H1 (cell line): Measurements from ENCODE around the gene METTL14. TPM values are rescaled to one million over a fixed set of nuclear protein-coding genes. Genes with fewer than 3 reads are reported as not detected.

Experiments used
- CTCF ChIA-PET: fragments of 300-600 bp; sonication (Branson Sonifier 250); formaldehyde crosslinking; loops from one replicate; lab custom pipeline; 2021; ENCODE audit not compliant: partially characterized antibody; lab: Charles Lee
- POLR2A ChIA-PET: fragments of 300-600 bp; sonication (Branson Sonifier 250); formaldehyde crosslinking; loops from one replicate; lab custom pipeline; 2021; ENCODE audit warnings: inconsistent platforms; ENCODE audit not compliant: partially characterized antibody; lab: Charles Lee
- DNase-seq, 2 experiments: peaks; one replicate each; pipeline versions ENCODE4 v3.0.0 to v3.0.0-alpha.2; 2010 to 2022; ENCODE audit warnings: low spot score in 2 of 2, low read depth in 1 of 2, mixed read lengths in 1 of 2
- FAIRE-seq: peaks from 2 replicates; lab custom pipeline; 2011; peaks lifted over from hg19 to GRCh38; lab: Jason Lieb, UNC
- H2AFZ ChIP-seq: 2 replicates; pipeline ENCODE4 v1.8.1; 2012; ENCODE audit warnings: low read length, inconsistent platforms
- H2AK5ac ChIP-seq: 2 replicates; pipeline ENCODE4 v1.6.1; 2013; ENCODE audit warnings: low read depth, low read length
- H2BK120ac ChIP-seq: replicated peaks from 2 replicates; pipeline ENCODE3; 2013; ENCODE audit warnings: low read depth, low read length, inconsistent platforms
- H2BK12ac ChIP-seq: 2 replicates; pipeline ENCODE4 v1.6.1; 2013; ENCODE audit warnings: low read depth, low read length
- H2BK15ac ChIP-seq: 2 replicates; pipeline ENCODE4 v1.6.1; 2013; ENCODE audit warnings: low read length
- H2BK20ac ChIP-seq: 2 replicates; pipeline ENCODE4 v1.6.1; 2013; ENCODE audit warnings: low read length
- H2BK5ac ChIP-seq: 2 replicates; pipeline ENCODE4 v1.6.1; 2013; ENCODE audit warnings: low read depth, low read length
- H3K14ac ChIP-seq: 2 replicates; pipeline ENCODE4 v1.6.1; 2013; ENCODE audit warnings: inconsistent platforms; ENCODE audit not compliant: insufficient read length
- H3K18ac ChIP-seq: 2 replicates; pipeline ENCODE4 v1.6.1; 2013; ENCODE audit warnings: low read length; ENCODE audit errors: extremely low read depth
- H3K23ac ChIP-seq: 2 replicates; pipeline ENCODE4 v1.6.1; 2013; ENCODE audit warnings: inconsistent platforms; ENCODE audit not compliant: insufficient read length
- H3K23me2 ChIP-seq: 2 replicates; pipeline ENCODE4 v1.6.1; 2013; ENCODE audit warnings: low read depth, low read length
- H3K27ac ChIP-seq: 2 replicates; pipeline ENCODE4 v1.6.1; 2011; ENCODE audit warnings: low read depth, low read length, inconsistent platforms
- H3K27me3 ChIP-seq, 4 experiments: replicated peaks in 1 of 4; 1 replicate in 1 of 4; 2 replicates in 3 of 4; pipeline versions ENCODE4 v1.6.1 to v1.8.1; 2011 to 2013; ENCODE audit warnings: low read length in 3 of 4, mild to moderate bottlenecking in 3 of 4, inconsistent platforms in 2 of 4, mixed read lengths in 2 of 4, moderate library complexity in 1 of 4; ENCODE audit not compliant: control insufficient read depth in 3 of 4, insufficient read depth in 3 of 4; ENCODE audit errors: extremely low read depth in 1 of 4
- H3K36me3 ChIP-seq, 4 experiments: 2 replicates each; pipeline versions ENCODE4 v1.6.1 to v1.8.1; 2011 to 2013; ENCODE audit warnings: mild to moderate bottlenecking in 4 of 4, low read length in 3 of 4, moderate library complexity in 2 of 4, control low read depth in 1 of 4, inconsistent platforms in 1 of 4; ENCODE audit not compliant: insufficient read depth in 4 of 4, control insufficient read depth in 2 of 4
- H3K4ac ChIP-seq: replicated peaks from 2 replicates; pipeline ENCODE3; 2013; ENCODE audit warnings: low read length, low read depth, mixed read lengths, inconsistent platforms; ENCODE audit not compliant: insufficient read length
- H3K4me1 ChIP-seq, 4 experiments: replicated peaks in 1 of 4; 1 replicate in 1 of 4; 2 replicates in 3 of 4; pipeline versions ENCODE4 v1.6.1 to v1.8.1; 2011 to 2013; ENCODE audit warnings: low read length in 3 of 4, inconsistent platforms in 2 of 4, mixed read lengths in 1 of 4; ENCODE audit not compliant: insufficient read depth in 4 of 4, control insufficient read depth in 3 of 4
- H3K4me2 ChIP-seq, 2 experiments: 2 replicates each; pipeline versions ENCODE4 v1.6.1 to v1.8.1; 2011 to 2013; ENCODE audit warnings: low read depth in 2 of 2, low read length in 2 of 2, control low read depth in 1 of 2, inconsistent platforms in 1 of 2, mild to moderate bottlenecking in 1 of 2; ENCODE audit not compliant: insufficient read depth in 1 of 2
- H3K4me3 ChIP-seq, 4 experiments: fragments of 200-600, 300-600 bp in 1 of 4; sonication (generic), shearing (Covaris generic), sonication (Bioruptor Twin) in 1 of 4; 2 replicates each; pipeline versions ENCODE4 v1.5.1 to v1.8.1; 2011 to 2016; ENCODE audit warnings: low read length in 4 of 4, low read depth in 3 of 4, control low read depth in 2 of 4, inconsistent platforms in 2 of 4, mild to moderate bottlenecking in 2 of 4, mixed read lengths in 1 of 4, moderate library complexity in 1 of 4; ENCODE audit not compliant: insufficient read depth in 2 of 4; ENCODE audit errors: extremely low read depth in 1 of 4
- H3K56ac ChIP-seq: replicated peaks from 2 replicates; pipeline ENCODE3; 2013; ENCODE audit warnings: low read depth, mild to moderate bottlenecking, mixed read lengths, low read length, inconsistent platforms; ENCODE audit not compliant: insufficient read length
- H3K79me1 ChIP-seq: 2 replicates; pipeline ENCODE4 v1.6.1; 2013; ENCODE audit warnings: low read depth, low read length, control low read depth
- H3K79me2 ChIP-seq, 2 experiments: 2 replicates each; pipeline versions ENCODE4 v1.6.1 to v1.8.1; 2012 to 2013; ENCODE audit warnings: low read length in 2 of 2, mild to moderate bottlenecking in 2 of 2, inconsistent platforms in 1 of 2; ENCODE audit not compliant: insufficient read depth in 2 of 2, control insufficient read depth in 1 of 2
- H3K9ac ChIP-seq, 4 experiments: replicated peaks in 1 of 4; 1 replicate in 1 of 4; 2 replicates in 3 of 4; pipeline versions ENCODE4 v1.6.1 to v1.8.1; 2011 to 2013; ENCODE audit warnings: low read depth in 3 of 4, low read length in 3 of 4, control low read depth in 2 of 4, mild to moderate bottlenecking in 2 of 4, moderate library complexity in 2 of 4, inconsistent platforms in 1 of 4; ENCODE audit errors: extremely low read depth in 1 of 4
- H3K9me3 ChIP-seq, 2 experiments: 2 replicates each; pipeline versions ENCODE4 v1.6.1 to v1.8.1; 2012 to 2013; ENCODE audit warnings: mild to moderate bottlenecking in 2 of 2, moderate library complexity in 2 of 2, control low read depth in 1 of 2, inconsistent platforms in 1 of 2, low read depth in 1 of 2, low read length in 1 of 2, mixed read lengths in 1 of 2; ENCODE audit not compliant: insufficient read depth in 2 of 2
- H4K20me1 ChIP-seq, 2 experiments: replicated peaks in 1 of 2; 2 replicates each; pipeline versions ENCODE3 to v1.8.1; 2011 to 2013; ENCODE audit warnings: inconsistent platforms in 2 of 2, low read length in 2 of 2, mild to moderate bottlenecking in 1 of 2; ENCODE audit not compliant: insufficient read depth in 2 of 2, control insufficient read depth in 1 of 2
- H4K5ac ChIP-seq: 2 replicates; pipeline ENCODE4 v1.6.1; 2013; ENCODE audit warnings: low read length, low read depth, mixed read lengths, inconsistent platforms; ENCODE audit not compliant: insufficient read length
- H4K8ac ChIP-seq: 2 replicates; pipeline ENCODE4 v1.8.0; 2013; ENCODE audit warnings: mild to moderate bottlenecking, moderate library complexity, low read length, inconsistent platforms; ENCODE audit not compliant: insufficient read depth; ENCODE audit errors: extremely low read depth
- H4K91ac ChIP-seq: replicated peaks from 2 replicates; pipeline ENCODE3; 2013; ENCODE audit warnings: low read length, mixed read lengths, inconsistent platforms; ENCODE audit not compliant: insufficient read length
- ASH2L ChIP-seq: fragments of 200-600, 300-600 bp; sonication (generic); IDR thresholded peaks from one replicate; pipeline ENCODE4 v1.7.1; 2017; ENCODE audit warnings: low read length
- BCL11A ChIP-seq, 2 experiments: IDR thresholded peaks; one replicate each; pipeline ENCODE4 v1.6.1; 2011; ENCODE audit warnings: low read depth in 2 of 2, low read length in 2 of 2, mild to moderate bottlenecking in 2 of 2
- BRCA1 ChIP-seq: IDR thresholded peaks from 2 replicates; pipeline ENCODE4 v1.6.1; 2012; ENCODE audit warnings: low read depth, low read length, improper control_type of control experiment
- CREB1 ChIP-seq: IDR thresholded peaks from 2 replicates; pipeline ENCODE4 v1.6.1; 2012; ENCODE audit warnings: inconsistent platforms
- CTBP2 ChIP-seq: IDR thresholded peaks from 2 replicates; pipeline ENCODE4 v1.7.0; 2011; ENCODE audit warnings: borderline replicate concordance, mild to moderate bottlenecking, moderate library complexity, mixed read lengths, low read length; ENCODE audit not compliant: insufficient read depth, insufficient read length
- E2F6 ChIP-seq: IDR thresholded peaks from 2 replicates; pipeline ENCODE4 v1.6.1; 2012; ENCODE audit warnings: inconsistent platforms
- EZH2 ChIP-seq: fragments of 200-600 bp; sonication (generic); IDR thresholded peaks from 2 replicates; pipeline ENCODE4 v1.7.1; 2012; ENCODE audit warnings: low read depth, mild to moderate bottlenecking, moderate library complexity, low read length, inconsistent platforms; ENCODE audit not compliant: severe bottlenecking
- HDAC6 ChIP-seq: IDR thresholded peaks from one replicate; pipeline ENCODE4 v1.7.1; 2012; ENCODE audit warnings: low read depth, mild to moderate bottlenecking, inconsistent platforms, low read length, moderate library complexity
- MAFK ChIP-seq: IDR thresholded peaks from 2 replicates; pipeline ENCODE4 v1.6.1; 2012; ENCODE audit warnings: low read depth, mild to moderate bottlenecking, improper control_type of control experiment, low read length
- POLR2A ChIP-seq, 2 experiments: IDR thresholded peaks; 1 replicate in 1 of 2; 2 replicates in 1 of 2; pipeline ENCODE4 v1.6.1; 2011; ENCODE audit warnings: low read depth in 2 of 2, low read length in 2 of 2, mild to moderate bottlenecking in 2 of 2; ENCODE audit errors: control extremely low read depth in 1 of 2
- RXRA ChIP-seq: IDR thresholded peaks from 2 replicates; pipeline ENCODE4 v1.6.1; 2011; ENCODE audit warnings: low read depth, mild to moderate bottlenecking, low read length, moderate library complexity; ENCODE audit not compliant: insufficient read depth
- SRF ChIP-seq: IDR thresholded peaks from 2 replicates; pipeline ENCODE4 v1.6.1; 2011; ENCODE audit warnings: mild to moderate bottlenecking, low read depth, low read length, moderate library complexity
- TCF12 ChIP-seq: IDR thresholded peaks from 2 replicates; pipeline ENCODE4 v1.6.1; 2011; ENCODE audit warnings: low read depth, mild to moderate bottlenecking, low read length
- USF2 ChIP-seq: IDR thresholded peaks from 2 replicates; pipeline ENCODE4 v1.6.1; 2011; ENCODE audit warnings: low read length, improper control_type of control experiment
- WGBS, 2 experiments: shearing (Covaris generic) in 1 of 2; methylation state at CpG; one replicate each; pipeline versions ENCODE4 v1.1.6 to v1.1.7; 2013 to 2015; ENCODE audit warnings: low lambda C conversion rate in 2 of 2, mixed read lengths in 2 of 2, inconsistent platforms in 1 of 2, low coverage in 1 of 2, missing lambda C conversion rate in 1 of 2; ENCODE audit not compliant: insufficient replicate concordance in 2 of 2, insufficient coverage in 1 of 2, insufficient read length in 1 of 2; ENCODE audit errors: extremely low coverage in 1 of 2, missing lambda C conversion rate in 1 of 2; 5-methylcytosine and 5-hydroxymethylcytosine counted together
- polyA plus RNA-seq, 7 experiments: library from polyadenylated mRNA; depleted of rRNA in 3 of 7; stranded (reverse) in 5 of 7; unstranded in 2 of 7; fragments of >200 nt in 5 of 7; fragments of 200-250 nt in 2 of 7; gene quantifications; 1 replicate in 5 of 7; 2 replicates in 1 of 7; 4 replicates in 1 of 7; pipeline versions ENCODE4 v1.2.1 to v1.2.3, GENCODE V29; 2011 to 2013; ENCODE audit warnings: missing spikeins in 2 of 7, mixed read lengths in 2 of 7
- total RNA-seq: library from RNA; stranded (reverse); fragmentation: NEBNext Ultra II Directional; extraction: Animal tissue kit (Norgen Biotek cat#: 25700); gene quantifications from 2 replicates; pipeline ENCODE4 v1.2.1, GENCODE V29; 2021

Gene METTL14
- total and polyA plus RNA-seq, 2 of the 8 experiments (the other 6 are each of a cell fraction or from before 2014, with no cell fraction given): 8.8 to 57.3 TPM

GRCh38 chr4:118727360-118727759 is 42.2 kb downstream of the METTL14 start:
- Histone ChIP-seq H3K79me2 (no peaks in the 10 kb centered on the region), H4K20me1 (peaks cover 0 to 3% of the 10 kb centered on the region in 2 experiments), H4K5ac (no peak overlapping the region), H3K9me3 (no peaks in the 10 kb centered on the region), H2BK12ac (no peak overlapping the region), H3K23ac (no peak overlapping the region), H3K79me1 (no peaks in the 10 kb centered on the region), H2BK120ac (no peak overlapping the region), H4K8ac (no peak overlapping the region), H3K27ac (no peak overlapping the region), H2BK15ac (no peak overlapping the region), H2BK20ac (no peak overlapping the region), H3K4me3 (no peak overlapping the region), H3K9ac (no peak overlapping the region), H3K4ac (no peak overlapping the region), H3K4me2 (no peak overlapping the region), H2BK5ac (no peak overlapping the region), H3K36me3 (peaks cover 8 to 58% (median 40%) of the 10 kb centered on the region in 4 experiments), H2AFZ (no peak overlapping the region), H2AK5ac (no peak overlapping the region), H3K56ac (no peak overlapping the region), H3K27me3 (no peaks in the 10 kb centered on the region), H4K91ac (no peak overlapping the region), H3K18ac (no peak overlapping the region), H3K14ac (no peak overlapping the region), H3K4me1 (no peaks in the 10 kb centered on the region), H3K23me2 (no peaks in the 10 kb centered on the region)
- DNase-seq: no peak
- CTCF ChIA-PET: interaction anchor here (1.0 to 1.9 kb wide), 3 partner anchors 14 to 303 kb away, joined by 3 to 5 read pairs (median 4); no protein-coding TSS in a partner anchor
- no peak for FAIRE-seq
- 79% methylated on average over 1 of the region's 1 CpG; no CpG with 5 or more reads in 1 of the 2 experiments for WGBS, 2 experiments
- POLR2A ChIA-PET: no interaction called here
- TF ChIP-seq HDAC6 (no peak), POLR2A (IDR thresholded peaks at IDR 0.05; ENCODE audit: control extremely low read depth in 1 of 2, low read depth in 2 of 2, low read length in 2 of 2) (no peak), BRCA1 (no peak), EZH2 (no peak), ASH2L (no peak), MAFK (no peak), USF2 (no peak), E2F6 (no peak), SRF (no peak), RXRA (no peak), CREB1 (no peak), TCF12 (no peak), CTBP2 (no peak), BCL11A (IDR thresholded peaks at IDR 0.05; ENCODE audit: low read depth in 2 of 2, low read length in 2 of 2) (no peak)
